OCI-LY1 (cell line): ENCODE measurements around the gene TPGS2.

Experiments
- EZH2 ChIP-seq: fragments of 200-600 bp; sonication (generic), shearing (Covaris generic); IDR thresholded peaks from 2 replicates; pipeline ENCODE4 v1.8.0; 2017; ENCODE audit warnings: borderline replicate concordance, mixed run types, mild to moderate bottlenecking, antibody characterized with exemption, low read length, moderate library complexity, mixed read lengths
- TF ChIP-seq, protein P1 (sequence below): fragments of 200-600 bp; sonication (generic), shearing (Covaris generic); IDR thresholded peaks from 2 replicates; pipeline ENCODE4 v1.5.1; 2017; ENCODE audit warnings: mild to moderate bottlenecking, antibody characterized with exemption, low read length, moderate library complexity, mixed read lengths

DNA sequence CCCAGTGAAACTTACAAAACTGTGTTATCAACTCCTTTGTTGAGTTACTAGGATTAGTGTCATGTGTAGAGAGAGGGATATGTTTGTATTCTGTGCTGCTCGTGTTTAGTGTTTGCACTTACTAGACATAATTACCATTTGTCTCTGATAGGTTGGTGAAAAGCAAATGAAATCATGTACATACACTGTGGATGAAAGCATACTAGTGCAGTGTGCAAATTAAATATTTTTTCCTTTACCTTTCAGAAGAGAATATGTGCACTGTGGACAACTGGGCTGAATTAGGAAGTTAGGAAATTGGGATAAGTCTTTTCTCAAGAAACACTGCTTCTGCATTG lies 1.3 kb upstream of the TPGS2 start:
- TF ChIP-seq, protein P1, sequence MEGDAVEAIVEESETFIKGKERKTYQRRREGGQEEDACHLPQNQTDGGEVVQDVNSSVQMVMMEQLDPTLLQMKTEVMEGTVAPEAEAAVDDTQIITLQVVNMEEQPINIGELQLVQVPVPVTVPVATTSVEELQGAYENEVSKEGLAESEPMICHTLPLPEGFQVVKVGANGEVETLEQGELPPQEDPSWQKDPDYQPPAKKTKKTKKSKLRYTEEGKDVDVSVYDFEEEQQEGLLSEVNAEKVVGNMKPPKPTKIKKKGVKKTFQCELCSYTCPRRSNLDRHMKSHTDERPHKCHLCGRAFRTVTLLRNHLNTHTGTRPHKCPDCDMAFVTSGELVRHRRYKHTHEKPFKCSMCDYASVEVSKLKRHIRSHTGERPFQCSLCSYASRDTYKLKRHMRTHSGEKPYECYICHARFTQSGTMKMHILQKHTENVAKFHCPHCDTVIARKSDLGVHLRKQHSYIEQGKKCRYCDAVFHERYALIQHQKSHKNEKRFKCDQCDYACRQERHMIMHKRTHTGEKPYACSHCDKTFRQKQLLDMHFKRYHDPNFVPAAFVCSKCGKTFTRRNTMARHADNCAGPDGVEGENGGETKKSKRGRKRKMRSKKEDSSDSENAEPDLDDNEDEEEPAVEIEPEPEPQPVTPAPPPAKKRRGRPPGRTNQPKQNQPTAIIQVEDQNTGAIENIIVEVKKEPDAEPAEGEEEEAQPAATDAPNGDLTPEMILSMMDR, result no peak
- no peak for TF ChIP-seq EZH2
